HG03457 (cell line): ENCODE results near the gene OR14J1.
"Not testable (repeated sequence)": the region's sequence is repeated elsewhere in the genome, so short reads cannot be mapped to it uniquely, and the experiment has no call there.

ENCODE experiments used
- ATAC-seq: cut with Tn5 transposase; IDR thresholded peaks from one replicate; pipeline ENCODE4 v1.9.1; 2021; ENCODE audit warnings: moderate number of reproducible peaks; ENCODE audit not compliant: unreplicated experiment

Gene OR14J1

DNA sequence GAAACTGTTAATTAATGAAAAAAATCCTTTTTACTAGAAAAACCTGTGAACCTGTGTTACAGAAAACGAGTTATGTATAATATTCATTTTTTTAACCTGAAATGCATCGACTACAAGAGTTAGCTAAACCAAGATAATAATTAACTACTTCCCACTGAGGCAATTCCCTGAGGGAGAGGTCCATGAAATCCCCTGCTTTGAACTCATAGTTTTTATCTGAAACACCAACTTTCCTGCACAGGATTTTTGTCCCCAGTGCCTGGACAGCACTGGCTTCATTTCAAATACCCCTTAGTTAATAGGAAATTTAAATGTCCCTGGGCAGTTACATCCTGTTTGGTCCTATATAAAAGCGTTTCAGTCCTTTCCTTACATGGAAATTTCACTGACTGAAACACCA, at the start of gene OR14J1:
TSS of gene OR14J1 (plus strand) at position 386 of the 400 bp plus-strand sequence. CDS start 4,989 bp downstream, outside the sequence.
- ATAC-seq = no peak

DNA sequence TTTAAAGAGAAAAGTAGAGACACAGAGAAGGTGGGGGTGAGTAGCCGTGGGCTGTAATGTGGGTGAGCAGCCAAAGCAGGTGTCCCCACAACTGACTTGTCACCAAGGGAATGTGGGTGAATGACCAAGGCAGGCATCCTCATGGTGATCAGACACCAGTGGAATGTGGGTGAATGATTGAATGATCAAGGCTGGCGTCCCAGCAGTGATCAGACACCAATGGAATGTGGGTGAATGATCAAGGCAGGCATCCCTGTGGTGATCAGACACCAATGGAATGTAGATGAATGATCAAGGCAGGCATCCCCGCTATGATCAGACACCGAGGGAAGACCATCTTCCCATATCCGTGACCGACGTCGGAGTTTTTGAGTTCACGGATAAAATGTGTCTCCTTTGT, 49.8 kb upstream of the OR14J1 start:
- no peak for ATAC-seq

DNA sequence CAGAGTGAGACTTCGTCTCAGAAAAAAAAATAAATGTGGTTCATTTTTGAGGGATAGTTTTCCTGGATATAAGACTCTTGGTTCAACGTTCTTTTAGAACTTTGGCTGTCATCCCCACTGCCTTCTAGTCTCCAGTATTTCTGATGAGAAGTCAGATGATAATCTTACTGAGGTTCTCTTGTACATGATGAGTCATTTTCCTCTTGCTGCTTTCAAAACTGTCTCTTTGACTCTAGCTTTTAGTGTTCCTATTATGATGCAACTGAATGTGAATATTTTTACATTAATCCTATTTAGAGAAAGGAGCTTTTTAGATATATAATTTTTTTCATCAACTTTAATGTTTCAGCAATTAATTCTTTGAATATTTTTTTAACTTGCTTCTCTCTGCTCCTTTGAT, 46.0 kb upstream of the OR14J1 start:
- ATAC-seq = no peak

- no peak for ATAC-seq
Measured at GRCh38 chr6:29259721-29260120, 41.8 kb upstream of the OR14J1 start.

GRCh38 chr6:29263001-29263400, 38.5 kb upstream of the OR14J1 start:
- ATAC-seq = no peak

DNA sequence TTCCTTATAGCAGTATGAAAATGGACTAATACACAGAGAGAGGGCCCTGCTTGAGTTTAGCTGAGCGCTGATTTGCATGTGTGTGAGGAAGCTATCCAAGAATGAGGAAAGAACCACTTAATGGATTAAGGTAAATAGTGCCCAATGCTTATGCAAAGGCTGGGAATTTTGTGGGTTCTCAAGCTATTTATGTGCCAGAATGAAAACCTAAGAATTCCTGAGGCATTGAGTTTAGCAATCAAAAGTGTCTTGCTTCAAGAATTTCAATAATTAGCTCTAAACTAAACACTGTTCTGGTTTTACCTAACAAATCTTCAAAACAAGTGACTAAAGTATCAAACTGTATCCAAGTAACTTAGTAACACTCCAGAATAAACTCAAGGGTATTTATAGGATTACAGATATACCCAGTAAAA, 7.0 kb upstream of the OR14J1 start:
- ATAC-seq = no peak

DNA sequence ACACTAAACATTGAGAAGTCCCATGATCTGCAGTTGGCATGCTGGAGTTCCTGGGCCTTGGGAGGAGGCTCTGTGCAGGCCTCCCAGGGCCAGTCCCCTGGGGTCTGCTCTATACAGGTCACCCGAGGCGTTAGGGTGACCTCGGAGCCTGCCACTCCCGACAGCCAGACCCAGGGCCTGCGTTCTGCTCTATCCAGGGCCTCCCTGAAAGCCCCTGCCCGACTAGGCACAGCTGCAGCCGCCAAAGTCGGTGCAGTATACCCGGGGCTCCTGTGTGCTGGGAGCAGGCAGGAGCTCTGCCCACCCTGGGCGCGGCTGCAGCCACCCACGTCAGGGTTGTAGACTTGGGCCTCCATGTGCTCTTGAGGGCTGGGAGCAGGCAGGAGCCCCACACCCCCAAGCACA, 6.3 kb upstream of the OR14J1 start:
- ATAC-seq = no peak

GRCh38 chr6:29295623-29296022, 5.9 kb upstream of the OR14J1 start:
- ATAC-seq = no peak

DNA sequence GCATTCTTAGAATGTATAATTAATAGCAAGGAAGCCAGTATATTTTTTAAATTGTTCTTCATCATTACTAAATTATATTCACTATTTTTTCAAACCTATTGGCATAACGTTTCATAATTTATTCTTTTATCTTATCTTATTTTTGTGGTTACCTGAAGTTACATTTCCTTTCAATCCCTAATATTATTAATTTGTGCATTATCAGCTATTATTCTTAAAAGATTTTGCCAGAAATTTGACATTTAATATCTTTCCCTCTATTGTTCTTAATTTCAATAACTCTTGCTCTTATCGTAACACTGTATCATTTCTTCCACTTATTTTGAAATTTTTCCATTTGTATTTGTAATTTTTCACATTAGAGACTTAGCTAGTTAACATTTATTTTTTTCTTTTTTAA, 18.4 kb downstream of the OR14J1 start:
- ATAC-seq = no peak

DNA sequence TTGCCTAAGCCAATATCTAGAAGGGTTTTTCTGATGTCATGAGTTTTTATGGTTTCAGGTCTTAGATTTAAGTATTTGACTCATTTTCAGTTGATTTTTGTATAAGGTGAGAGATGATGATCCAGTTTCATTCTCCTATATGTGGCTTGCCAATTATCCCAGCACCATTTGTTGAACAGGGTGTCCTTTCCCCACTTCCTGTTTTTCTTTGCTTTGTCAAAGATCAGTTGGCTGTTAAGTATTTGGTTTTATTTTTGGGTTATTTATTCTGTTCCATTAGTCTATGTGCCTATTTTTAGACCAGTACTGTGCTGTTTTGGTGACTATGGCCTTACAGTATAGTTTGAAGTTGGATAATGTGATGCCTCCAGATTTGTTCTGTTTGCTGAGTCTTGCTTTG, 21.8 kb downstream of the OR14J1 start:
- not testable (repeated sequence) for ATAC-seq

DNA sequence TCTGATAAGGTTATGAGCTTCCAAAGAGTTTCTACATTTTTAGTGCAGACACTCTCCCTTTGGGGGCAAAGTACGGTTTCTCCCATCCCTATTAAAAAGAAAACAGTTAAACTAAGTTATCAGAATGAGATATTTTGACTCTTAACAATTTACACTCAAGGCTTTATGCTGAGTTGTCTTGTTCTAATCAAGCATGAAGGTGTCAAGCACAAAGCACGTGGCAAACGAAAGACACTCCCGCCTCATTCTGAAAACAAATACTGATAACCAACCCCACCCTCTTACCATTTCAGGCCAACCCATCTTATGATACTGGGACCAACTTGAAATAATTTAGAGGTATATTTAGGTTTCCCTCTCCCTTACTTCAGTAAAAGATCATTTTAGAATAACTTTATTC, 24.3 kb downstream of the OR14J1 start:
- ATAC-seq = no peak

- ATAC-seq = no peak
Measured at GRCh38 chr6:29332676-29333075, 31.2 kb downstream of the OR14J1 start.

GRCh38 chr6:29336269-29336668, 34.8 kb downstream of the OR14J1 start:
- no peak for ATAC-seq

- no peak for ATAC-seq
Measured at GRCh38 chr6:29345380-29345779, 43.9 kb downstream of the OR14J1 start.

DNA sequence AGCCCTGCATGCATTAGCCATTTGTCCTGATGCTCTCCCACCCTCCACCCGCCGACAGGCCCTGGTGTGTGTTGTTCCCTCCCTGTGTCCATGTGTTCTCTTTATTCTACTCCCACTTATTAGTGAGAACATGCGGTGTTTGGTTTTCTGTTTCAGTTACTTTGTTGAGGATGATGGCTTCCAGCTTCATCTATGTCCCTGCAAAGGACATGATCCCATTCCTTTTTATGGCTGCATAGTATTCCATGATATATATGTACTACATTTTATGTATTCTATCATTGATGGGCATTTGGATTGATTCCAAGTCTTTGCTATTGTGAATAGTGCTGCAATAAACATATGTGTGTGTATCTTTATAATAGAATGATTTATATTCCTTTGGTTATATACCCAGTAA, 47.8 kb downstream of the OR14J1 start:
- not testable (repeated sequence) for ATAC-seq

- no peak for ATAC-seq
Measured at GRCh38 chr6:29354980-29355379, 53.5 kb downstream of the OR14J1 start.

DNA sequence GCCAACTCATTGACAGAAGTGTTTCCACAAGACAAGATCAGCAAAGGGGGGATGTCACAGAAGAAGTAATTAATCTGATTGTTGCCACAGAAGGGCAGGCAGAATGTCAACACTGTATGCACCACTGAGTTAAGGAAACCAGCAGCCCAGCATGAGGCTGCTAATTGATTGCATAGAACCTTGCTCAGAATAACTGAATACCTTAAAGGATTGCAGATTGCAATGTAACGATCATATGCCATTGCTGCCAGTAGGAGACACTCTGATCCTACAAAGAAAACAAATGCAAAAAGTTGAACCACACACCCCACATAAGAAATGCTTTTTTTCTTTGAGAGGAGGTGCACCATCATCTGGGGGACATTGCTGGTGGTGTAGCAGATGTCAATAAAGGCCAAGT, 54.1 kb downstream of the OR14J1 start:
- no peak for ATAC-seq
